OCI-LY7 (cell line): ENCODE data around the gene NOP10. TPM values are rescaled to one million over a fixed set of nuclear protein-coding genes. Genes with fewer than 3 reads are reported as not detected.

ENCODE experiments used
- BruUV-seq: library from RNA; stranded (reverse); fragments of 400-500 nt; replicated peaks from 2 replicates; lab custom pipeline; 2021; lab: Mats Ljungman, UMichigan
- CTCF ChIA-PET: fragments of 300-600 bp; sonication (Branson Sonifier 250); formaldehyde crosslinking; loops from one replicate; lab custom pipeline; 2022; ENCODE audit warnings: antibody characterized with exemption; ENCODE audit not compliant: unreplicated experiment; lab: Charles Lee
- POLR2A ChIA-PET: fragments of 300-600 bp; sonication (Branson Sonifier 250); formaldehyde crosslinking; loops from one replicate; lab custom pipeline; 2022; ENCODE audit warnings: antibody characterized with exemption; lab: Charles Lee
- DNase-seq: peaks from one replicate; pipeline ENCODE4 v3.0.0-alpha.2; 2015; ENCODE audit warnings: low spot score
- H2AFZ ChIP-seq: fragments of 200-600 bp; sonication (generic), shearing (Covaris generic); 2 replicates; pipeline ENCODE4 v1.6.1; 2014; ENCODE audit warnings: mild to moderate bottlenecking, antibody characterized with exemption, low read length, moderate library complexity
- H3K27ac ChIP-seq: fragments of 200-600 bp; sonication (generic); 2 replicates; pipeline ENCODE4 v1.5.1; 2014; ENCODE audit warnings: mixed run types, low read depth, mild to moderate bottlenecking, moderate library complexity, low read length, inconsistent platforms; ENCODE audit not compliant: poor library complexity, severe bottlenecking
- H3K36me3 ChIP-seq: fragments of 200-600 bp; sonication (generic); 2 replicates; pipeline ENCODE4 v1.6.1; 2014; ENCODE audit warnings: mild to moderate bottlenecking, antibody characterized with exemption, low read length, moderate library complexity, mixed read lengths; ENCODE audit not compliant: insufficient read depth
- H3K4me1 ChIP-seq: fragments of 200-600 bp; sonication (generic); 2 replicates; pipeline ENCODE4 v1.5.1; 2014; ENCODE audit warnings: mild to moderate bottlenecking, low read length; ENCODE audit not compliant: insufficient read depth, poor library complexity, severe bottlenecking
- H3K4me2 ChIP-seq: fragments of 200-600 bp; sonication (generic); 2 replicates; pipeline ENCODE4 v1.6.1; 2014; ENCODE audit warnings: mild to moderate bottlenecking, low read length
- H3K4me3 ChIP-seq: fragments of 200-600 bp; sonication (generic); 2 replicates; pipeline ENCODE4 v1.5.1; 2014; ENCODE audit warnings: mild to moderate bottlenecking, low read depth, low read length; ENCODE audit not compliant: poor library complexity, severe bottlenecking
- H3K79me2 ChIP-seq: fragments of 200-600 bp; sonication (generic); 2 replicates; pipeline ENCODE4 v1.6.1; 2016; ENCODE audit warnings: low read depth, mild to moderate bottlenecking, low read length, moderate library complexity, mixed read lengths; ENCODE audit not compliant: insufficient read depth
- H3K9me2 ChIP-seq: fragments of 200-600 bp; sonication (generic); 2 replicates; pipeline ENCODE4 v1.6.1; 2016; ENCODE audit warnings: mild to moderate bottlenecking, low read length, mixed read lengths; ENCODE audit not compliant: insufficient read depth
- H3K9me3 ChIP-seq: fragments of 200-600 bp; sonication (generic); 2 replicates; pipeline ENCODE4 v1.6.1; 2014; ENCODE audit warnings: mild to moderate bottlenecking, mixed run types, low read length, mixed read lengths
- H4K20me1 ChIP-seq: fragments of 200-600 bp; sonication (generic); 2 replicates; pipeline ENCODE4 v1.6.1; 2014; ENCODE audit warnings: mild to moderate bottlenecking, antibody characterized with exemption, low read length, moderate library complexity, mixed read lengths; ENCODE audit not compliant: insufficient read depth
- EZH2phosphoT487 ChIP-seq: fragments of 200-600 bp; sonication (generic); IDR thresholded peaks from 2 replicates; pipeline ENCODE4 v1.6.1; 2018; ENCODE audit warnings: low read depth, borderline replicate concordance, mild to moderate bottlenecking, mixed run types, antibody characterized with exemption, low read length, moderate library complexity, mixed read lengths
- intact Hi-C: fragments of 100-400 bp; cut with micrococcal nuclease; formaldehyde crosslinking; loops from one replicate; pipeline ENCODE4 v1.10.0; 2022; ENCODE audit not compliant: unreplicated experiment
- total RNA-seq, 2 experiments: library from RNA; depleted of rRNA in 1 of 2; stranded (reverse); fragments of >200 nt in 1 of 2; shearing (Covaris generic) in 1 of 2; gene quantifications; 2 replicates each; pipeline ENCODE4 v1.2.3, GENCODE V29; 2014 to 2022
- TF ChIP-seq, protein P1 (sequence below): fragments of 200-600 bp; sonication (generic); conservative IDR thresholded peaks from 2 replicates; pipeline ENCODE4 v1.5.1; 2014; ENCODE audit warnings: mild to moderate bottlenecking, antibody characterized with exemption, low read length, moderate library complexity, mixed read lengths

Gene NOP10
- total RNA-seq, 2 experiments from 2014 or later: 130 to 191 TPM

DNA sequence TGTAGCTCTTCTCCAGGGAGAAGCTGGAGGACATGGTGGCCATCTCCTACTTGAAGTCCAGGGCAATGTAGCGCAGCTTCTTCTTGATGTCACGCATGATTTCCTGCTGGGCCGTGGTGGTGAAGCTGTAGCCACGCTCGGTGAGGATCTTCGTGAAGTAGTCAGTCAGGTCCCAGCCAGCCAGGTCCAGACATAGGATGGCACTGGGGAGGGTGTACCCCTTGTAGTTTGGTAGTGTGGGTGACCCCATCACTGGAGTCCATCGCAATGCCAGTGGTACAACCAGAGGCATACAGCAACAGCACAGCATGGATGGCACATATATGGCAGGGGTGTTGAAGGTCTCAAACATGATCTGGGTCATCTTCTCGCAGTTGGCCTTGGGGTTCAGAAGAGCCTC, 31.0 kb upstream of the NOP10 start:
- ChIA-PET CTCF (no interaction called here), POLR2A (no interaction called here)
- H3K9me2 ChIP-seq: no peaks in the 10 kb centered on the region
- H4K20me1 ChIP-seq: no peaks in the 10 kb centered on the region
- no peak overlapping the region for H3K4me2 ChIP-seq
- DNase-seq: no peak
- H3K9me3 ChIP-seq: no peaks in the 10 kb centered on the region
- H3K36me3 ChIP-seq: no peaks in the 10 kb centered on the region
- no peak overlapping the region for H3K4me3 ChIP-seq
- no peaks in the 10 kb centered on the region for H3K4me1 ChIP-seq
- no TSS peak for BruUV-seq
- no peaks in the 10 kb centered on the region for H3K79me2 ChIP-seq
- intact Hi-C loops: loop anchor here (5.0 kb wide), 1 partner anchor 132 kb away; no protein-coding TSS in a partner anchor
- TF ChIP-seq EZH2phosphoT487: no peak
- TF ChIP-seq, protein P1, sequence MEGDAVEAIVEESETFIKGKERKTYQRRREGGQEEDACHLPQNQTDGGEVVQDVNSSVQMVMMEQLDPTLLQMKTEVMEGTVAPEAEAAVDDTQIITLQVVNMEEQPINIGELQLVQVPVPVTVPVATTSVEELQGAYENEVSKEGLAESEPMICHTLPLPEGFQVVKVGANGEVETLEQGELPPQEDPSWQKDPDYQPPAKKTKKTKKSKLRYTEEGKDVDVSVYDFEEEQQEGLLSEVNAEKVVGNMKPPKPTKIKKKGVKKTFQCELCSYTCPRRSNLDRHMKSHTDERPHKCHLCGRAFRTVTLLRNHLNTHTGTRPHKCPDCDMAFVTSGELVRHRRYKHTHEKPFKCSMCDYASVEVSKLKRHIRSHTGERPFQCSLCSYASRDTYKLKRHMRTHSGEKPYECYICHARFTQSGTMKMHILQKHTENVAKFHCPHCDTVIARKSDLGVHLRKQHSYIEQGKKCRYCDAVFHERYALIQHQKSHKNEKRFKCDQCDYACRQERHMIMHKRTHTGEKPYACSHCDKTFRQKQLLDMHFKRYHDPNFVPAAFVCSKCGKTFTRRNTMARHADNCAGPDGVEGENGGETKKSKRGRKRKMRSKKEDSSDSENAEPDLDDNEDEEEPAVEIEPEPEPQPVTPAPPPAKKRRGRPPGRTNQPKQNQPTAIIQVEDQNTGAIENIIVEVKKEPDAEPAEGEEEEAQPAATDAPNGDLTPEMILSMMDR: no peak
- H3K27ac ChIP-seq: no peak overlapping the region
- H2AFZ ChIP-seq: no peak overlapping the region

DNA sequence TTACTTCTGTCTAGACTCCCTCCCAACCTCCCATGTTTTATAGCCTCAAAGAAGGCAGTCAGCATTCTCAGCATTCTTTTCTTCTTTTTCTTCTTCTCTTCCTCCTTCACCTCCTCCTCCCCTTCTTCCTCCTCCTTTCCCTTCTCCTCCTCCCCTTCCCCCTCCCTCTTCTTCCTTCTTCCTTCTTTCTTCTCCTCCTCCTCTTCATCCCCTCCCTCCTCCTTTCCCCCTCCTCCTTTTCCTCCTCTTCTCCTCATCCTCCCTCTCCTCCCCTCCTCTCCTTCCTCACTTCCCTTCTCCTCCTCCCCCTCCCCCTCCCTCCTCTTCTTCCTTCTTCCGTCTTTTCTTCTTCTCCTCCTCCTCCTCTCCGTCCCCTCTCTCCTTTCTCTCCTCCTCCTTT, 27.7 kb upstream of the NOP10 start:
- no peak overlapping the region for H2AFZ ChIP-seq
- H3K9me2 ChIP-seq: no peaks in the 10 kb centered on the region
- H3K4me1 ChIP-seq: peaks cover 9% of the 10 kb centered on the region
- H3K4me3 ChIP-seq: no peak overlapping the region
- BruUV-seq: no TSS peak
- H3K4me2 ChIP-seq: no peak overlapping the region
- peaks cover 7% of the 10 kb centered on the region for H3K79me2 ChIP-seq
- TF ChIP-seq, protein P1: no peak
- no peak for TF ChIP-seq EZH2phosphoT487
- DNase-seq: no peak
- intact Hi-C loops: loop anchor here (5.0 kb wide), 1 partner anchor 128 kb away; no protein-coding TSS in a partner anchor
- no peak overlapping the region for H3K27ac ChIP-seq
- no peaks in the 10 kb centered on the region for H3K9me3 ChIP-seq
- H4K20me1 ChIP-seq: 0 out of 2 replicates have a peak, but pooled peaks cover 5% of the 10 kb centered on the region
- ChIA-PET CTCF (no interaction called here), POLR2A (no interaction called here)
- H3K36me3 ChIP-seq: no peaks in the 10 kb centered on the region

DNA sequence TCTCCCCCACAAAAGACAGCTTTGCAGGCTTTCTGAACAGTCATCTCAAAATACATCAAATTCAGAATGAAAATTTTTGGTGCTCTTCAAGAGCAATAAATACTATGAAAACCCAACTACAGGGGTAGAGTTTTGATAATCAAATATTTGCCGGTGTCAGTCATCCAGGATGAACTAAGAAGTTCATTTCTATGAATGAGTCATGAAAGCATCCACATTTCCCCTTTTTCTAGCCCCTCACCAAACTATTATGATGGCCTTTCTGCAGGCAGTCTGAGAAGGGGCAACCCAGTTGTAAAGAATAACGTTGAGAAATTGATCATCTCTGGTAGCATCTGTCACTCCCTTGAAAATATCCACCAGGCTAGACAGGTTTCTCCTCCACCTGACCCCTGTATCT, 27.2 kb upstream of the NOP10 start:
- Histone ChIP-seq H3K36me3 (no peaks in the 10 kb centered on the region), H3K9me3 (no peaks in the 10 kb centered on the region), H3K27ac (no peak overlapping the region), H4K20me1 (0 out of 2 replicates have a peak, but pooled peaks cover 7% of the 10 kb centered on the region), H3K4me1 (peaks cover 14% of the 10 kb centered on the region), H3K9me2 (no peaks in the 10 kb centered on the region), H3K4me3 (no peak overlapping the region), H3K79me2 (peaks cover 12% of the 10 kb centered on the region), H2AFZ (no peak overlapping the region), H3K4me2 (no peak overlapping the region)
- DNase-seq: no peak
- BruUV-seq: no TSS peak
- ChIA-PET POLR2A (no interaction called here), CTCF (no interaction called here)
- intact Hi-C loops: loop anchor here (5.0 kb wide), 1 partner anchor 128 kb away; no protein-coding TSS in a partner anchor
- TF ChIP-seq, protein P1: no peak
- no peak for TF ChIP-seq EZH2phosphoT487
